ENCODE data around the gene CCDC9.

The CCDC9 gene

DNA sequence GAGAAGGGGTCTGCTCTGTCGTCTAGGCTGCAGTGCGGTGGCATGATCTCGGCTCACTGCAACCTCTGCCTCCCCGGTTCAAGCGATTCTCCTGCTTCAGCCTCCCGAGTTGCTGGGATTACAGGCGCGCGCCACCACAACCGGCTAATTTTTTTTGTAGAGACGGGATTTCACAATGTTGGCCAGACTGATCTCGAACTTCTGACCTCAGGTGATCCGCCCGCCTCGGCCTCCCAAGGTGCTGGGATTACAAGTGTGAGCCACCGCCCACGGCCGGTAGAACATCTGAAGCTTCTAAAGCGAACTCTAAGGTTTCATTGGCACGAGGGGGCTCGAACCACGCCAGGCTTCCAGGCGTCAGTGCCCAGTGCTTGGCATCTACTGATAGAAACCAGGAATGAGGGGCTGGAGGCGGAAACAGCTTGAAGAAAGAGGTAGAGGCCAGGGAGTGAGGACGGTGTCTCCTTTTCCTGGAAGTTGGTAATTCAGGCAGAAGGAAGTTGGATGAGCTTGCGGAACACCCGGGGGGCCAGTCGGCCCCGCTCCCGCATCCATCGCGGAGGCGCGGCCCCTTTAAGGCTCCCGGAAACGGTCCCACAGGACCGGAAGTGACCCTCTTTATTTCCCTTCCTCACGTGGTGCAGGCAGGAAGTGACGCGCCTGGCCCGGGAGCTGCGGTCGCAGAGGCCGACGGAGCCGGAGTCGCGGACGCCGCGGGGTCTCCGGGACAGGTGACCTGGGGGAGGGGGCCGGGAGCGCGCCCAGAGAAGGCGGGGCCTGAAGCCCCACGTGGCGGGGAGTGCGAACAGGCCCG lies at the start of gene CCDC9:
Gene CCDC9, plus strand, starts transcription at position 647 of the 814 bp plus-strand sequence. CDS start 1,876 bp downstream, outside the sequence.
- Histone ChIP-seq H3K4me1 (ENCODE audit: control insufficient read depth in 1 of 2, insufficient read depth in 2 of 2, low read length in 2 of 2) (peaks cover 17 to 20% of the 10 kb centered on the region in 2 donors), H3K9ac (ENCODE audit: low read depth in 1 of 2, low read length in 2 of 2) (peak within 1 kb of the TSS; percentile 84 to 94), H3K27me3 (ENCODE audit: control insufficient read depth in 1 of 2, insufficient read depth in 2 of 2, low read length in 2 of 2) (no peaks in the 10 kb centered on the region), H3K27ac (ENCODE audit: low read depth, low read length) (peak within 1 kb of the TSS; percentile 89), H3K36me3 (ENCODE audit: control insufficient read depth in 1 of 2, insufficient read depth in 2 of 2, low read length in 2 of 2) (peaks cover 11 to 27% of the 10 kb centered on the region in 2 donors), H3K4me3 (ENCODE audit: low read depth in 1 of 2, low read length in 2 of 2) (peak within 1 kb of the TSS; percentile 78 to 92), H3K9me3 (ENCODE audit: control insufficient read depth in 1 of 2, low read length in 2 of 2) (no peaks in the 10 kb centered on the region)

DNA sequence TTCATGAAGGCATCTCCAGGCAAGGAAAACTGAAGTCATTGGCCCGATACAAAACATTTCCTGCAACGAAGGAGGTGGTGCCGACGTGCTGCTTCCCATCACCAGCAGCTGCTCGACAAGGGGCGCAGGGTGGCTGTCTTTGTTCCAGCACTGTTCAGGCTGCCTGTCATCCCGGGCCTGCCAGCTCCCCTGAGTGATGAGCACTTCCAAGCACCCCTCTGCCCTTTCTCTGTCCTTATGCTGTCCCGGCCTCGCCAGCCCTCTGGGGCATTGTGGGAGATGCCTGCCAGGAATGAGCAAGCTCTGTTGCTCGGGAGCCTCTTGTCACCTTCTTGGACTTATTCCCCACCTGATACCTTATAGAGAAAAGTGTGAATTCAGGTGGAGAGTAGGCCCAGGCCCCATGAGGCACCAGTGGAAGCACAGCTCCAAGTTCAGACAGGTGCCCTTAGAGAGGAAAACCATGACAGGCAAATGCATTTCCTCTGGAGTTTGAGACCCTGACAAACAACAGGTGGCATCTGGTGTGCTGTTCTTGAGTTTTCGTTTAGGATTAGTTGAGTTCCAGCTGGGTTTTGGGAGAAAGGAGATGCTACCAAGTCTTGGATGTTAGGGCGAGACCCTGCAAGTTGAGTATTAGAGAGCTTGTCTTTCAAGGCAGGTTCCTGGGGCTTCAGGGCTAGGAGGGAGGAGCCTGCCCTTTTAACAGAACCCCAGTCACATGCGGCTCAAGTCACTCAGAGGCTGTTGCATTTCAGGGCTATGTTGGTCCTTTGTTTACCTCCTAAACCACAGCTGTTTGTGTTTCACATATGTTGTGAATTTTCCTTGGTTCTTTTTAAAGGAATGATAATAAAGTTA lies 46.8 kb upstream of the CCDC9 start:
- Histone ChIP-seq H3K4me3 (ENCODE audit: low read depth in 1 of 2, low read length in 2 of 2) (no peak overlapping the region), H3K4me1 (ENCODE audit: control insufficient read depth in 1 of 2, insufficient read depth in 2 of 2, low read length in 2 of 2) (no peaks in the 10 kb centered on the region), H3K36me3 (ENCODE audit: control insufficient read depth in 1 of 2, insufficient read depth in 2 of 2, low read length in 2 of 2) (peaks cover 12 to 51% of the 10 kb centered on the region in 2 donors), H3K27ac (ENCODE audit: low read depth, low read length) (no peak overlapping the region), H3K9me3 (ENCODE audit: control insufficient read depth in 1 of 2, low read length in 2 of 2) (no peaks in the 10 kb centered on the region), H3K9ac (ENCODE audit: low read depth in 1 of 2, low read length in 2 of 2) (no peak overlapping the region), H3K27me3 (ENCODE audit: control insufficient read depth in 1 of 2, insufficient read depth in 2 of 2, low read length in 2 of 2) (no peaks in the 10 kb centered on the region)

DNA sequence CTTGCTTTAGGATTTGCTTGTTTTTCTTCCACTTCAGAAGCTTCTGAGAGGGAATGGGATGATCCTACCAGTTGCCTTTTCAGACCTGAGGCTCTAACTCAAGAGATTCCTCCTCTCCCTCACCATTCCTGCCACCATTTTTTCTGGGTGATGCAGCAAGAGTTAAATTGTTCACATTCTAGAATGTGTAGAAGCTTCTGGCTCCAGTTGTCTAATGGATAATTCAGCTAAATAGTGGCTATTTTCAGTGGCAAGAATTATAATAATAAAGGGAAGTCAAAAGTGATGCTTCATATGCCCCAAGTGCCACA lies 46.2 kb upstream of the CCDC9 start:
- no peak overlapping the region for H3K27ac ChIP-seq (ENCODE audit: low read depth, low read length)
- no peaks in the 10 kb centered on the region for H3K4me1 ChIP-seq (ENCODE audit: control insufficient read depth in 1 of 2, insufficient read depth in 2 of 2, low read length in 2 of 2)
- H3K9ac ChIP-seq (ENCODE audit: low read depth in 1 of 2, low read length in 2 of 2): no peak overlapping the region
- H3K27me3 ChIP-seq (ENCODE audit: control insufficient read depth in 1 of 2, insufficient read depth in 2 of 2, low read length in 2 of 2): no peaks in the 10 kb centered on the region
- peaks cover 7 to 46% of the 10 kb centered on the region in 2 donors for H3K36me3 ChIP-seq (ENCODE audit: control insufficient read depth in 1 of 2, insufficient read depth in 2 of 2, low read length in 2 of 2)
- H3K9me3 ChIP-seq (ENCODE audit: control insufficient read depth in 1 of 2, low read length in 2 of 2): no peaks in the 10 kb centered on the region
- H3K4me3 ChIP-seq (ENCODE audit: low read depth in 1 of 2, low read length in 2 of 2): no peak overlapping the region

DNA sequence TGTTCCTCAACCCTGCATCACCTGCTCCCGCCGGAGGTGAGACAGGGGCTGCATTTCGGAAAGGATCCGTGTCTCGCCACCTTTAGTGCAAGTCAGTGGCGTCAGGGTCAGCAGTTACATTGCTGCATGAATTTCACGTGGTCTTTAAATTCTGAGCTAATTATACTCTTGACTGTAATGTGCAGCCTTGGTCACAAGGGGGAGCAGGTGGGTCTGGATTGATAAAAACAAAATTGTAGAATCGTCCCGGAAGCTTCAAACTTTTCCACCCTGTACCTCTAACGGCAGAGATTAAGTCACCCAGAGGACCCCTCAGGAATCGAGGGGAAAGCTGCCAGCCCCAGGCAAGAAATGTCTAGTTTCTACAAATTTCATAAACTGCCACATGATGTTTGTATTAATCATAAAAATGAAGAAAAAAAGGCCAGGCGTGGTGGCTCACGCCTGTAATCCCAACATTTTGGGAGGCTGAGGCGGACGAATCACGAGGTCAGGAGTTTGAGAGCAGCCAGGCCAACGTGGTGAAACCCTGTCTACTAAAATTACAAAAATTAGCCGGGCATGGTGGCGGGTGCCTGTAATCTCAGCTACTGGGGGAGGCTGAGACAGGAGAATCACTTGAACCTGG lies 45.5 kb upstream of the CCDC9 start:
- no peak overlapping the region for H3K27ac ChIP-seq (ENCODE audit: low read depth, low read length)

DNA sequence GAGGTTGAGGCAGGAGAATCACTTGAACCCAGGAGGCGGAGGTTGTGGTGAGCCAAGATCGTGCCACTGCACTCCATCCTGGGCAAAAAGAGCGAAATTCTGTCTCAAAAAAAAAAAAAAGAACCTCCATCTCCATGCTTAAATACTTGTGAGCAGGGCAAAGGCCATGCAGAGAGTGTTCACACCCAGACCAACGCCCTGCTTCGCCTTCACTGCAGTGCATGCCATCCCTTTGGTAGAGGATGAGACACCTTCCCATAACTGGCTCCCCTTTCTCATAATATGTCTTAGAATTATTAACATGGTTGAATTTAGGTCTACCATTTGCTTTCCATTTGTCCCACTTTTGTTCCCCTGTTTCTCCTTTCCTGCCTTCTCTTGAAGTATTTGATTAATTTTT lies 40.7 kb upstream of the CCDC9 start:
- H3K4me3 ChIP-seq (ENCODE audit: low read depth in 1 of 2, low read length in 2 of 2): no peak overlapping the region
- no peaks in the 10 kb centered on the region for H3K9me3 ChIP-seq (ENCODE audit: control insufficient read depth in 1 of 2, low read length in 2 of 2)
- peaks cover 0 to 4% of the 10 kb centered on the region in 2 donors for H3K36me3 ChIP-seq (ENCODE audit: control insufficient read depth in 1 of 2, insufficient read depth in 2 of 2, low read length in 2 of 2)
- H3K4me1 ChIP-seq (ENCODE audit: control insufficient read depth in 1 of 2, insufficient read depth in 2 of 2, low read length in 2 of 2): peaks cover 0 to 6% of the 10 kb centered on the region in 2 donors
- H3K27me3 ChIP-seq (ENCODE audit: control insufficient read depth in 1 of 2, insufficient read depth in 2 of 2, low read length in 2 of 2): no peaks in the 10 kb centered on the region
- H3K9ac ChIP-seq (ENCODE audit: low read depth in 1 of 2, low read length in 2 of 2): no peak overlapping the region
- H3K27ac ChIP-seq (ENCODE audit: low read depth, low read length): no peak overlapping the region

More for the DNA sequence above, 45.5 kb upstream of the CCDC9 start:
- Histone ChIP-seq H3K9ac (ENCODE audit: low read depth in 1 of 2, low read length in 2 of 2) (no peak overlapping the region), H3K4me1 (ENCODE audit: control insufficient read depth in 1 of 2, insufficient read depth in 2 of 2, low read length in 2 of 2) (peaks cover 0 to 4% of the 10 kb centered on the region in 2 donors), H3K9me3 (ENCODE audit: control insufficient read depth in 1 of 2, low read length in 2 of 2) (no peaks in the 10 kb centered on the region), H3K36me3 (ENCODE audit: control insufficient read depth in 1 of 2, insufficient read depth in 2 of 2, low read length in 2 of 2) (peaks cover 4 to 39% of the 10 kb centered on the region in 2 donors), H3K27me3 (ENCODE audit: control insufficient read depth in 1 of 2, insufficient read depth in 2 of 2, low read length in 2 of 2) (no peaks in the 10 kb centered on the region), H3K4me3 (ENCODE audit: low read depth in 1 of 2, low read length in 2 of 2) (no peak overlapping the region)

DNA sequence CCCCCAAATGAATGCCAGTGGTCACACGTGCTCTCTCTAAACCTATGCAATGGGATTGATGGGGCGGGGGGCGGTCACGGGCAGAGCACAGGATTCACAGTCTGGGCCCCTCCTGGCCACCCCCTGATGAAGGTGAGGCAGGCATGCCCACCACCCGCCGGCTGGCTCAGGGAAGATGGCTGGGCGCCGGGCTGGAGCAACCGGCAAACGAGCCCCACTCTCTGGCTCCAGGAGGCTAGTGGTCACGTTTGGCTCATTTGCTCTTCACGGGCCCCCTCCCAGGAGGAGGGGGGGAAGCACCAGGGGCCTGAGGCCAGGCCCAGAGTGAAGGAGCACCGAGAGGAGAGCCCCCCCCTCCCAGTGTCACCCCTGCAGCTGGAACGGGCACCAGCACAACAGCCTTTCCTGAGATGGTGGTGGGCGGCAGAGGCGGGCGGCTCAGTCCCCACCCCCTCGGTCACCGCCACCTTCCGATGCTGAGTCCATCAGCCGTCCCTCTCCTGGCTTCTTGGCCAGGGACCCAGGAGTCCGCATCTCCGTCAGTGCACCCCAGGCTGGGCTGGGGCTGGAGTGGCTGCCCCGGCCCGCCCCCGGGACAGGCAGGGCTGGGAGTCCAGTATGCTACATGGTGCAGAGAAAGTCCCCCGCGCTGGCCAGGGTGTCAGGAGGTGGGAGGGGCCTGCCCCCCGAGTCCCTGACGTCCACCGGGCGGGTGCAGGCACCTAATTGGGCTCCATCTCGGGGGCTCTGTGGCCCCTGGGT lies 35.1 kb upstream of the CCDC9 start:
- no peaks in the 10 kb centered on the region for H3K27me3 ChIP-seq (ENCODE audit: control insufficient read depth in 1 of 2, insufficient read depth in 2 of 2, low read length in 2 of 2)
- peaks cover 7 to 10% of the 10 kb centered on the region in 2 donors for H3K36me3 ChIP-seq (ENCODE audit: control insufficient read depth in 1 of 2, insufficient read depth in 2 of 2, low read length in 2 of 2)
- H3K9me3 ChIP-seq (ENCODE audit: control insufficient read depth in 1 of 2, low read length in 2 of 2): no peaks in the 10 kb centered on the region
- H3K4me1 ChIP-seq (ENCODE audit: control insufficient read depth in 1 of 2, insufficient read depth in 2 of 2, low read length in 2 of 2): peaks cover 4% of the 10 kb centered on the region in 2 donors
- no peak overlapping the region for H3K4me3 ChIP-seq (ENCODE audit: low read depth in 1 of 2, low read length in 2 of 2)
- no peak overlapping the region for H3K9ac ChIP-seq (ENCODE audit: low read depth in 1 of 2, low read length in 2 of 2)
- no peak overlapping the region for H3K27ac ChIP-seq (ENCODE audit: low read depth, low read length)

DNA sequence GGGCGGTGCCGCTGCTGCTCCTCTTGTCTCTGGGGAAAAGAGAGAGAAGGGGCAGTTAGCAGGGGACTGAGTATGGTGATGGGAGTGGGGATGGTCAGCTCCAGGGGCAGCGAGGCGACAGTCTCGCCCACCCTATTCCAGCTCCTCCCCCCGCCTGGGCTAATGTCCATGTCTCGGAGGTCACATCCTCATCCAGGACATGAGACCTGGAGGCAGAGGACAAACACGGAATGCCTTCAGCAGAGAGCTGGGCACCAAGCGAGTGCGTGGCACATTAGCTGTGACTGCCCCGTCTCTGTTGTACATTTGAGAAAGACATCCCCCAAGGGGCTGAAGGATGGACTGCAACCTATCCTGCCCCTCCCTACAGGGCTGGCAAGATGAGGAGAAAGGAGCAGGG lies 34.4 kb upstream of the CCDC9 start:
- H3K9ac ChIP-seq (ENCODE audit: low read depth in 1 of 2, low read length in 2 of 2): no peak overlapping the region
- no peaks in the 10 kb centered on the region for H3K9me3 ChIP-seq (ENCODE audit: control insufficient read depth in 1 of 2, low read length in 2 of 2)
- no peaks in the 10 kb centered on the region for H3K27me3 ChIP-seq (ENCODE audit: control insufficient read depth in 1 of 2, insufficient read depth in 2 of 2, low read length in 2 of 2)
- H3K4me1 ChIP-seq (ENCODE audit: control insufficient read depth in 1 of 2, insufficient read depth in 2 of 2, low read length in 2 of 2): peaks cover 8 to 9% of the 10 kb centered on the region in 2 donors
- peaks cover 7 to 10% of the 10 kb centered on the region in 2 donors for H3K36me3 ChIP-seq (ENCODE audit: control insufficient read depth in 1 of 2, insufficient read depth in 2 of 2, low read length in 2 of 2)
- no peak overlapping the region for H3K4me3 ChIP-seq (ENCODE audit: low read depth in 1 of 2, low read length in 2 of 2)
- H3K27ac ChIP-seq (ENCODE audit: low read depth, low read length): no peak overlapping the region

DNA sequence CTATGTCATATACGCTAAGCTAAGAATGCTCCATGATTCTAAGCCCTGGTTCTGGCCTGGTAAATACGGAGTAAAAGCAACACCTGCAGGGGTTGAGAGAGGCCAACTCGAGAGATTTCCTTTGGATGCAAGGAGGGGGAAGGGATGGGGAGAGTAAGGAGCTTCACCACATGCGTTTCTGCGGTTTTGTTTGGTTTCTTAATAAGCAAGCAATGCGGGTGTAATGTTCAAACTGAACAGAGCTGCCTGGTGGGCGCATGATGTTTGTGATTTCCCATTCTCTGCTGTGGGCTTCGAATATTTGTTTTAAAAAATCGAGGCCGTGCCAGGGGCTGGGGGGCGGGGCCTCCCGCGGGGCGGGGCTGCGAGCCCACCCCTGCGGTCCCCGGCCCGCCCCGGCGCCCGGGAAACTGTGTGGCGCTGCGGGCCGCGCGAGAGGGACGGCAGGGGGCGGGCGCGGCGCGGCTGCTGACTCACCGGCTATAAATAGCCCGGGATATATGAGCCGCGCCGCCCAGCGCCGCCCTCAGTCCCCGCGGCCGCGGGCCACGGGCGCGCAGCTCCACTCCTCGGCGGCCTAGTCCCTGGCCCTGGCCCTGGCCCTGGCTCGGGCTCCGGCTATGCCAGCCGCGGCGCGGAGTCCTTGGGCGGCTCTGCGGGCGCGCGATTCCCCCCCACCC lies 30.4 kb upstream of the CCDC9 start:
- peak overlapping the region; percentile 64 to 65 for H3K4me3 ChIP-seq (ENCODE audit: low read depth in 1 of 2, low read length in 2 of 2)
- peaks cover 6 to 7% of the 10 kb centered on the region in 2 donors for H3K36me3 ChIP-seq (ENCODE audit: control insufficient read depth in 1 of 2, insufficient read depth in 2 of 2, low read length in 2 of 2)
- H3K9me3 ChIP-seq (ENCODE audit: control insufficient read depth in 1 of 2, low read length in 2 of 2): no peaks in the 10 kb centered on the region
- peak overlapping the region; percentile 93 for H3K27ac ChIP-seq (ENCODE audit: low read depth, low read length)
- H3K4me1 ChIP-seq (ENCODE audit: control insufficient read depth in 1 of 2, insufficient read depth in 2 of 2, low read length in 2 of 2): peaks cover 25 to 39% of the 10 kb centered on the region in 2 donors
- H3K9ac ChIP-seq (ENCODE audit: low read depth in 1 of 2, low read length in 2 of 2): peak overlapping the region; percentile 64 to 70
- H3K27me3 ChIP-seq (ENCODE audit: control insufficient read depth in 1 of 2, insufficient read depth in 2 of 2, low read length in 2 of 2): peaks cover 8 to 13% of the 10 kb centered on the region in 2 donors
